ENCODE results near the gene OR10G8. TPM values are rescaled to one million over a fixed set of nuclear protein-coding genes. Genes with fewer than 3 reads are reported as not detected.
"Not testable (repeated sequence)": the region's sequence is repeated elsewhere in the genome, so short reads cannot be mapped to it uniquely, and the experiment has no call there.

OR10G8 gene, protein sequence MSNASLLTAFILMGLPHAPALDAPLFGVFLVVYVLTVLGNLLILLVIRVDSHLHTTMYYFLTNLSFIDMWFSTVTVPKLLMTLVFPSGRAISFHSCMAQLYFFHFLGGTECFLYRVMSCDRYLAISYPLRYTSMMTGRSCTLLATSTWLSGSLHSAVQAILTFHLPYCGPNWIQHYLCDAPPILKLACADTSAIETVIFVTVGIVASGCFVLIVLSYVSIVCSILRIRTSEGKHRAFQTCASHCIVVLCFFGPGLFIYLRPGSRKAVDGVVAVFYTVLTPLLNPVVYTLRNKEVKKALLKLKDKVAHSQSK
- total RNA-seq, result not detected

DNA sequence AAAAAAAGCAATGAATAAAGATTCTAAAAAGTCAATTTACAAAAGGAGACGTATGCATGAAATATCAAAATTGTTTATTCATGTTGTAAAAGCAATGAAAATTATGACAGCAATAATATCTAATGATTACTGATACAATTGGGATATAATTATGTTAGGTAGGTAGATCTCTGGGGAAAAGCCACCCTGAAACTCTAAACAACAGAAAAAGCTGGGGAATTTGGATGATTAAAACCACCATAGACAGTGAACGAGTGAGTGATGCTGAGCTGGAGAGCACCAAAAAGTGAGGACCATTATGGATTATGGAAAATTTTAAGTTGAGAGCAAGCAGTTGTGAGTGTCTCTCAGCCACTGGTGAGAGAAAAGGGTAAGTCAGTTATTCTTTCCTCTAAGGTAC, at the start of gene OR10G8:
Gene OR10G8, plus strand, starts transcription at position 301 of the 400 bp plus-strand sequence. CDS start 2,825 bp downstream, outside the sequence.
- no peaks in the 10 kb centered on the region for H3K9me3 ChIP-seq
- H3K36me3 ChIP-seq, result no peaks in the 10 kb centered on the region
- TF ChIP-seq, protein P1, sequence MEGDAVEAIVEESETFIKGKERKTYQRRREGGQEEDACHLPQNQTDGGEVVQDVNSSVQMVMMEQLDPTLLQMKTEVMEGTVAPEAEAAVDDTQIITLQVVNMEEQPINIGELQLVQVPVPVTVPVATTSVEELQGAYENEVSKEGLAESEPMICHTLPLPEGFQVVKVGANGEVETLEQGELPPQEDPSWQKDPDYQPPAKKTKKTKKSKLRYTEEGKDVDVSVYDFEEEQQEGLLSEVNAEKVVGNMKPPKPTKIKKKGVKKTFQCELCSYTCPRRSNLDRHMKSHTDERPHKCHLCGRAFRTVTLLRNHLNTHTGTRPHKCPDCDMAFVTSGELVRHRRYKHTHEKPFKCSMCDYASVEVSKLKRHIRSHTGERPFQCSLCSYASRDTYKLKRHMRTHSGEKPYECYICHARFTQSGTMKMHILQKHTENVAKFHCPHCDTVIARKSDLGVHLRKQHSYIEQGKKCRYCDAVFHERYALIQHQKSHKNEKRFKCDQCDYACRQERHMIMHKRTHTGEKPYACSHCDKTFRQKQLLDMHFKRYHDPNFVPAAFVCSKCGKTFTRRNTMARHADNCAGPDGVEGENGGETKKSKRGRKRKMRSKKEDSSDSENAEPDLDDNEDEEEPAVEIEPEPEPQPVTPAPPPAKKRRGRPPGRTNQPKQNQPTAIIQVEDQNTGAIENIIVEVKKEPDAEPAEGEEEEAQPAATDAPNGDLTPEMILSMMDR (IDR thresholded peaks at IDR 0.05), result no peak
- no peak within 1 kb of the TSS for H3K4me3 ChIP-seq
- intact Hi-C loops (cut with DNase I), result no loop called here
- DNase-seq (ENCODE audit: low spot score in 2 of 2), result no peak
- no peak within 1 kb of the TSS for H3K27ac ChIP-seq
- no peaks in the 10 kb centered on the region for H3K27me3 ChIP-seq
- no peaks in the 10 kb centered on the region for H3K4me1 ChIP-seq

DNA sequence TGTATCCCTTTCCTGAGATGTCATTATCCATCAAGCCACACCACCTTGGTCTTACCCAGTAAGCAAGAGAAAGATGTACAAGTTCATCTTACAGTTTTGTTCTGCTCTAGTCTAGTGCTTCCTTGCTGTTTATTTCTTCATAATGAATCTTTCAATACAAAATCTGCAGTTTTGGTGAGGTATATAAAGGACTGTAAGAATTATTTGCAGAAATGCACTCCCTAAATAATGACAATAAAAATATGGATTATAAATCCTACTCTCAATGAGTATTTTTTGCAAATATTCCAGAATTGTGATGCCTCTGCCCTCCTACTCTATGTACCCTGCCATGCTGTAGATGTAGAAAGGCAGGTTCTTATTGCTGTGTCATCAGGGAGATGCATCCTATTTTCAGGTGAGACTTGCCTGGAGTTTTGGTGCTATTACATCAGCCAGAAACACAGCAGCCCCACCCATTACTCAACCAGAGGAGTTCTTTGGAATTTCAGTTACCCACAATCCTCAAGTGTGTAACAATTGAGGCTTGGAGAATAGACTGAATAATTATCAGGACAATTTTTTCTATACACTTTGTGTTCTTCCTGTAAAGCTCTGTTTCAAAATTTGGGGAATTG, 48.8 kb upstream of the OR10G8 start, which contains the start of gene OR10S1:
Gene OR10S1, minus strand, starts transcription at position 51 of the 617 bp plus-strand sequence. CDS start 117 bp downstream, outside the sequence.
- no peaks in the 10 kb centered on the region for H3K4me1 ChIP-seq
- H3K36me3 ChIP-seq, result no peaks in the 10 kb centered on the region
- intact Hi-C loops (cut with DNase I), result no loop called here
- H3K9me3 ChIP-seq, result no peaks in the 10 kb centered on the region
- DNase-seq (ENCODE audit: low spot score in 2 of 2), result no peak
- no peak within 1 kb of the TSS for H3K4me3 ChIP-seq
- TF ChIP-seq, protein P1 (IDR thresholded peaks at IDR 0.05), result no peak
- H3K27me3 ChIP-seq, result no peaks in the 10 kb centered on the region
- H3K27ac ChIP-seq, result no peak within 1 kb of the TSS

DNA sequence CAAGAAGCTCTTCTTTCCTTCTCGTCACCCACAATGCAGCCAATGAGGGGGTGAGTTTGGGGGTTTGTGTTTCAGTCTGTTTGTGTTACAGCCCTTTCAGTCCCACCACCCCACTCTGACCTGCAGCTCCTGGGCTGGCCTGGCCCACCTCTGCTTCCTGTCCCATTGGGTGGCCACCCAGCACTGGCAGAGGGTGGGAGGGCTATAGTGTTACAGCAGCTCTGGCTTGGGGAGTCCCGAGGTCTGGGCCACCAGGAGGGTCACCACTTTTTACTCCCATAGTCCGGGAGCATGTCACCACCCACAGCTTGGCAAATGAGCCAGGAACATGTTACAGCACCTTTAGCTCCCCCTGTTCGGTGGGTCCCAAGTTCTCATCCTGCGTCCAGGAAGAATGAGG, 47.3 kb upstream of the OR10G8 start:
- Histone ChIP-seq H3K9me3 (no peaks in the 10 kb centered on the region), H3K4me3 (no peak overlapping the region), H3K4me1 (no peaks in the 10 kb centered on the region), H3K27me3 (no peaks in the 10 kb centered on the region), H3K36me3 (no peaks in the 10 kb centered on the region), H3K27ac (no peak overlapping the region)
- intact Hi-C loops (cut with DNase I), result no loop called here
- TF ChIP-seq, protein P1 (IDR thresholded peaks at IDR 0.05), result no peak
- DNase-seq (ENCODE audit: low spot score in 2 of 2), result no peak

DNA sequence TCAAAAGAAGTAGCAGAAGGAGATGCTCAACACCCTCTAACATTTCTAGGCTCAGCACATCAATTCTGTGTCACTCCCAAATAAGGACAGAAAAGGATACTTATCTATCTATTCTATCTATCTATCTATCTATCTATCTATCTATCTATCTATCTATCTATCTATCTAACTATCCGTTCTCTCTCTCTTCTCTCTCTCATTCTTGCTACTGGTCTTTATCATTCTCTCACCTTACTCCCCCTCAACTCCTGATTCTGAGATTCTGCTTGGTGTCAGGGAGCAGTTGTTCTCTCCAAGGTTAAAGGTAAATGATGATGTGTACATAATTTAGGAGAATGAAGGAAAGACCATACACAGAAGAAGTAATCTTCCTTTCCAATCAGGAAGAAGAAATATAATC, 31.5 kb upstream of the OR10G8 start, which contains the start of gene OR10G6:
Gene OR10G6, minus strand, starts transcription at position 43 of the 400 bp plus-strand sequence. Its CDS starts 0 bp downstream, at position 43.
- H3K27ac ChIP-seq, result no peak within 1 kb of the TSS
- no peak for DNase-seq (ENCODE audit: low spot score in 2 of 2)
- no peaks in the 10 kb centered on the region for H3K9me3 ChIP-seq
- no peaks in the 10 kb centered on the region for H3K36me3 ChIP-seq
- no peaks in the 10 kb centered on the region for H3K27me3 ChIP-seq
- TF ChIP-seq, protein P1 (IDR thresholded peaks at IDR 0.05), result no peak
- no peaks in the 10 kb centered on the region for H3K4me1 ChIP-seq
- intact Hi-C loops (cut with DNase I), result no loop called here
- H3K4me3 ChIP-seq, result no peak within 1 kb of the TSS

DNA sequence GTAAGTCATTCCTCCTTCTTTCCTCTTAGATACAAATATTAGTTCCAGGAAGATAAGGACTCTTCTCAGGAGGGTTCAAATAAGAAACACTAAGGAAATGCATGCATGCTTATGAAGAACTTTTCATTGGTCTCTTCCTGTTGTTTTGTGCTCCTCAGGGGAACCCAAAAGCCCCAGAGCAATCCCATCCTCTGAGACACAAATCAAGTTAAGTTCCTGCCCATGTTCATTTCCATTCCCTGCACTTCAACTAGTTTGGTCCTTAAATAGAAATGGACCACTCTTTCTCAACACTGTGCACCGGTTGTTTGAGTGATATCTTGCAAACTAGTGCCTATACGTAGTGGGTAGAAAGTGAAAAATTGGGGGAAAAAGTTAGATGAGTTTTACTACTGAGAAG, 13.9 kb upstream of the OR10G8 start, which contains the start of gene OR10G4:
Gene OR10G4, plus strand, starts transcription at position 301 of the 400 bp plus-strand sequence. CDS start 2,578 bp downstream, outside the sequence.
- DNase-seq (ENCODE audit: low spot score in 2 of 2), result no peak
- no peaks in the 10 kb centered on the region for H3K27me3 ChIP-seq
- no peak within 1 kb of the TSS for H3K27ac ChIP-seq
- no peaks in the 10 kb centered on the region for H3K9me3 ChIP-seq
- no peaks in the 10 kb centered on the region for H3K4me1 ChIP-seq
- intact Hi-C loops (cut with DNase I), result no loop called here
- no peak within 1 kb of the TSS for H3K4me3 ChIP-seq
- TF ChIP-seq, protein P1 (IDR thresholded peaks at IDR 0.05), result no peak
- H3K36me3 ChIP-seq, result no peaks in the 10 kb centered on the region

DNA sequence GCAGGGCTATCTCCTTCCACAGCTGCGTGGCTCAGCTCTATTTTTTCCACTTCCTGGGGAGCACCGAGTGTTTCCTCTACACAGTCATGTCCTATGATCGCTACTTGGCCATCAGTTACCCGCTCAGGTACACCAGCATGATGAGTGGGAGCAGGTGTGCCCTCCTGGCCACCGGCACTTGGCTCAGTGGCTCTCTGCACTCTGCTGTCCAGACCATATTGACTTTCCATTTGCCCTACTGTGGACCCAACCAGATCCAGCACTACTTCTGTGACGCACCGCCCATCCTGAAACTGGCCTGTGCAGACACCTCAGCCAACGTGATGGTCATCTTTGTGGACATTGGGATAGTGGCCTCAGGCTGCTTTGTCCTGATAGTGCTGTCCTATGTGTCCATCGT, 10.8 kb upstream of the OR10G8 start:
- H3K27me3 ChIP-seq; intact Hi-C loops (cut with DNase I); DNase-seq (ENCODE audit: low spot score in 2 of 2); H3K27ac ChIP-seq; H3K9me3 ChIP-seq; H3K4me1 ChIP-seq; H3K4me3 ChIP-seq; H3K36me3 ChIP-seq: not testable (repeated sequence)
